SK-N-SH (cell line): ENCODE results near the gene NUFIP2. TPM values are rescaled to one million over a fixed set of nuclear protein-coding genes. Genes with fewer than 3 reads are reported as not detected.

ENCODE experiments used
- CTCF ChIA-PET: fragments of 300-600, 350-600 bp; formaldehyde crosslinking; extraction: SDS; loops from one replicate; lab custom pipeline; 2021; lab: Yijun Ruan, JAX
- POLR2A ChIA-PET: fragments of 350-600 bp; sonication (Branson Sonifier 250); formaldehyde crosslinking; extraction: SDS; loops from one replicate; lab custom pipeline; 2020; ENCODE audit warnings: antibody characterized with exemption, inconsistent platforms; lab: Yijun Ruan, JAX
- DNase-seq: peaks from one replicate; pipeline ENCODE4 v3.0.0; 2012
- H2AFZ ChIP-seq: fragments of 200-600 bp; sonication (generic); 2 replicates; pipeline ENCODE4 v1.8.1; 2016; ENCODE audit warnings: antibody characterized with exemption, mild to moderate bottlenecking, low read depth
- H3F3A ChIP-seq: fragments of 200-600 bp; sonication (generic); replicated peaks from 2 replicates; pipeline ENCODE3; 2016; ENCODE audit warnings: antibody characterized with exemption, mild to moderate bottlenecking; ENCODE audit not compliant: insufficient read depth
- H3K27ac ChIP-seq, 2 experiments: fragments of 200-500 bp in 1 of 2; fragments of 200-600 bp in 1 of 2; sonication (Bioruptor generic) in 1 of 2; sonication (generic), shearing (Covaris generic) in 1 of 2; 2 replicates each; pipeline versions ENCODE4 v1.5.1 to v1.6.1; 2014 to 2016; ENCODE audit warnings: low read depth in 2 of 2, inconsistent platforms in 1 of 2, low read length in 1 of 2, mild to moderate bottlenecking in 1 of 2, mixed read lengths in 1 of 2
- H3K27me3 ChIP-seq: fragments of 200-600 bp; sonication (generic), shearing (Covaris generic); 2 replicates; pipeline ENCODE4 v1.6.1; 2016; ENCODE audit warnings: mixed run types; ENCODE audit not compliant: insufficient read depth
- H3K36me3 ChIP-seq, 2 experiments: fragments of 200-500 bp in 1 of 2; fragments of 200-600 bp in 1 of 2; sonication (Bioruptor generic) in 1 of 2; sonication (generic) in 1 of 2; replicated peaks in 1 of 2; 2 replicates each; pipeline versions ENCODE3 to v1.5.1; 2014 to 2016; ENCODE audit warnings: low read length in 1 of 2, mild to moderate bottlenecking in 1 of 2; ENCODE audit not compliant: insufficient read depth in 2 of 2, control insufficient read depth in 1 of 2
- H3K4me1 ChIP-seq, 2 experiments: fragments of 200-500 bp in 1 of 2; fragments of 200-600 bp in 1 of 2; sonication (Bioruptor generic) in 1 of 2; sonication (generic), shearing (Covaris generic) in 1 of 2; 2 replicates each; pipeline versions ENCODE4 v1.5.1 to v1.6.1; 2014 to 2016; ENCODE audit warnings: low read depth in 1 of 2, low read length in 1 of 2, mixed run types in 1 of 2; ENCODE audit not compliant: insufficient read depth in 2 of 2, control insufficient read depth in 1 of 2
- H3K4me2 ChIP-seq: fragments of 200-600 bp; sonication (generic), shearing (Covaris generic); 2 replicates; pipeline ENCODE4 v1.6.1; 2017; ENCODE audit warnings: mixed run types
- H3K4me3 ChIP-seq, 2 experiments: fragments of 200-500 bp in 1 of 2; fragments of 200-600 bp in 1 of 2; sonication (Bioruptor generic) in 1 of 2; sonication (generic), shearing (Covaris generic) in 1 of 2; 2 replicates each; pipeline versions ENCODE4 v1.5.1 to v1.8.1; 2014 to 2016; ENCODE audit warnings: low read depth in 2 of 2, inconsistent platforms in 1 of 2, low read length in 1 of 2, mild to moderate bottlenecking in 1 of 2, mixed read lengths in 1 of 2, moderate library complexity in 1 of 2
- H3K79me2 ChIP-seq: fragments of 200-600 bp; sonication (generic); 2 replicates; pipeline ENCODE4 v1.8.1; 2017; ENCODE audit warnings: mild to moderate bottlenecking; ENCODE audit not compliant: insufficient read depth
- H3K9ac ChIP-seq: fragments of 200-600 bp; sonication (generic); 2 replicates; pipeline ENCODE4 v1.6.1; 2017; ENCODE audit warnings: mixed run types
- H3K9me2 ChIP-seq: fragments of 200-600 bp; sonication (generic); 2 replicates; pipeline ENCODE4 v1.6.1; 2017; ENCODE audit warnings: mixed run types
- H3K9me3 ChIP-seq: fragments of 200-600 bp; sonication (generic); 2 replicates; pipeline ENCODE4 v1.6.1; 2017; ENCODE audit warnings: mixed run types, mild to moderate bottlenecking, moderate library complexity
- H4K20me1 ChIP-seq: fragments of 200-600 bp; sonication (generic); 2 replicates; pipeline ENCODE4 v1.6.1; 2017; ENCODE audit warnings: mild to moderate bottlenecking, mixed run types; ENCODE audit not compliant: insufficient read depth
- EP300 ChIP-seq, 2 experiments: IDR thresholded peaks; 2 replicates each; pipeline versions ENCODE4 v1.4.0 to v1.6.1; 2012; ENCODE audit warnings: borderline replicate concordance in 1 of 2, low read depth in 1 of 2, low read length in 1 of 2
- FOXM1 ChIP-seq: IDR thresholded peaks from 2 replicates; pipeline ENCODE4 v1.4.0; 2012; ENCODE audit warnings: low read depth, mild to moderate bottlenecking
- GABPA ChIP-seq: IDR thresholded peaks from 2 replicates; pipeline ENCODE4 v1.4.0; 2012; ENCODE audit warnings: low read depth, mild to moderate bottlenecking
- MEF2A ChIP-seq: IDR thresholded peaks from 2 replicates; pipeline ENCODE4 v1.4.0; 2012; ENCODE audit warnings: low read depth, borderline replicate concordance
- RXRA ChIP-seq: IDR thresholded peaks from 2 replicates; pipeline ENCODE4 v1.4.0; 2012; ENCODE audit warnings: low read depth, mild to moderate bottlenecking, borderline replicate concordance
- TCF12 ChIP-seq: IDR thresholded peaks from 2 replicates; pipeline ENCODE4 v1.4.0; 2012
- WGBS: methylation state at CpG from one replicate; pipeline ENCODE4 v1.1.6; 2017; ENCODE audit warnings: low lambda C conversion rate; 5-methylcytosine and 5-hydroxymethylcytosine counted together
- polyA plus RNA-seq, 3 experiments: library from polyadenylated mRNA; depleted of rRNA; stranded (reverse); fragments of >200 nt; gene quantifications; 2 replicates each; pipeline ENCODE4 v1.2.3, GENCODE V29; 2012
- TF ChIP-seq, protein P1 (sequence below): IDR thresholded peaks from 2 replicates; pipeline ENCODE4; 2012
- TF ChIP-seq, protein P2 (sequence below): fragments of 150-350 bp; IDR thresholded peaks from 2 replicates; pipeline ENCODE4 v1.6.1; 2016; ENCODE audit warnings: mild to moderate bottlenecking, low read depth, low read length
- TF ChIP-seq, protein P3 (sequence below): IDR thresholded peaks from 2 replicates; pipeline ENCODE4 v1.6.1; 2012; ENCODE audit warnings: mild to moderate bottlenecking, low read depth, low read length, moderate library complexity

Gene NUFIP2
- polyA plus RNA-seq, 1 of the 3 experiments (the other 2 are of a cell fraction), result 9.0 TPM

DNA sequence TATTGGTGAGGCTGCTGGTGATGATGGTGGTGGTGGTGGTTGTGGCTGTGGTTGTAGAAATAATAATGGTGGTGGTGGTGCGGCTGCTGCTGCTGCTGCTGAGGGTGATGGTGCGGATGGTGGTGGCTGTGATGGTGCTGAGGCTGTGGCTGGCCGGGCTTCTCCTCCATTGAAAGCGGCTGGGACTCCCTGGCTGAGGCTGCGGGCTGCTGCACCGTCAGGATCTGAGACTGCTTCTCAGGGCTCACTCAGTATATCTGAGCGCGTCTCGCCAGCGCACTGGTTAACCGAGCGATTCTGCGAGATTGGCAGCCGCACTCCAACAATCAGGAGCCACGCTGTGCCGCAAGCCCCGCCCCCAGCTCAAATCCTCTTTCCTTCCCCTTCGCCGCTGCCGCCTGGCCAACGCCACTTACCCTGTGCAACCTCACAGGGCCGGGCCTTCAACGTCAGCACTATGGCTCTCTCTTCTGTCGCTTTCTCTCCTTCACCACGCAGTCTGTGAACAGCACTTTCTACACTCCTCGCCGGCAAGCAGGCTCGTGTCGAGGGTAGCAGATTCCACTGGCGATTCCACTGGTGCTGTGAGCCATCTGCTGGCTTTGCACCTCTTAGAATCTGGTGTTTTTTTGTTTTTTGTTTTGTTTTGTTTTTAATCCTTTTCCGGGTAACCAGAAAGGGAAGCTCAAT is at the start of gene NUFIP2 (continued):
- peak in 1 of 2 experiments; percentile 96; a peak in 2 of 4 replicates for TF ChIP-seq EP300 (IDR thresholded peaks at IDR 0.05; ENCODE audit: borderline replicate concordance in 1 of 2, low read depth in 1 of 2, low read length in 1 of 2)
- TF ChIP-seq FOXM1, result no peak
- TF ChIP-seq, protein P1, sequence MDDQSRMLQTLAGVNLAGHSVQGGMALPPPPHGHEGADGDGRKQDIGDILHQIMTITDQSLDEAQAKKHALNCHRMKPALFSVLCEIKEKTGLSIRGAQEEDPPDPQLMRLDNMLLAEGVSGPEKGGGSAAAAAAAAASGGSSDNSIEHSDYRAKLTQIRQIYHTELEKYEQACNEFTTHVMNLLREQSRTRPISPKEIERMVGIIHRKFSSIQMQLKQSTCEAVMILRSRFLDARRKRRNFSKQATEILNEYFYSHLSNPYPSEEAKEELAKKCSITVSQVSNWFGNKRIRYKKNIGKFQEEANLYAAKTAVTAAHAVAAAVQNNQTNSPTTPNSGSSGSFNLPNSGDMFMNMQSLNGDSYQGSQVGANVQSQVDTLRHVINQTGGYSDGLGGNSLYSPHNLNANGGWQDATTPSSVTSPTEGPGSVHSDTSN, result peak; percentile 99
- TF ChIP-seq, protein P2, sequence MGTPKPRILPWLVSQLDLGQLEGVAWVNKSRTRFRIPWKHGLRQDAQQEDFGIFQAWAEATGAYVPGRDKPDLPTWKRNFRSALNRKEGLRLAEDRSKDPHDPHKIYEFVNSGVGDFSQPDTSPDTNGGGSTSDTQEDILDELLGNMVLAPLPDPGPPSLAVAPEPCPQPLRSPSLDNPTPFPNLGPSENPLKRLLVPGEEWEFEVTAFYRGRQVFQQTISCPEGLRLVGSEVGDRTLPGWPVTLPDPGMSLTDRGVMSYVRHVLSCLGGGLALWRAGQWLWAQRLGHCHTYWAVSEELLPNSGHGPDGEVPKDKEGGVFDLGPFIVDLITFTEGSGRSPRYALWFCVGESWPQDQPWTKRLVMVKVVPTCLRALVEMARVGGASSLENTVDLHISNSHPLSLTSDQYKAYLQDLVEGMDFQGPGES, result peak; percentile 56; the same call in 1 of the 2 replicates
- TF ChIP-seq, all 33 proteins: peak for 16

DNA sequence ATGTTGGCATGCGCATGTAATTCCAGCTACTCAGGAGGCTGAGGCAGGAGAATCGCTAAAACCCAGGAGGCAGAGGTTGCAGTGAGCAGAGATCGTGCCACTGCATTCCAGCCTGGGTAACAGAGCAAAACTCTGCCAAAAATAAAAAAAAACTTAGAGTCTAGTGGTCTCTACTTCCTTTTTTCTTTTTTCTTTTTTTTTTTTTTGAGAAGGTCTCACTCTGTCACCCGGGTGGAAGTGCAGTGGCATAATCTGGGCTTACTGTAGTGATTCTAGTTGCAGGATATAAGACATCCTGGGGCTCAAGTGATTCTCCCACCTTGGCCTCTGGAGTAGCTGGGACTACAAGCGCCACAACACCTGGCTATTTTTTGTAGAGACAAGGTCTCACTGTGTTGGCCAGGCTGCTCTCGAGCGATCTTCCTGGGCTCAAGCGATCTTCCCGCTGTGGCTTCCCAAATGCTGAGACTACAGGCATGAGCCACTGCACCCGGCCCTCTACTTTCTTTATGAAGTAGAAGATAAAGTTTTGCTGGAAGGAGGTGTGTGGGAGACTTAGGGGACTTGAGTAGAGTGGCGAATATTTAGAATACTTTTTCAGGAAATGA is 48.3 kb upstream of the NUFIP2 start:
- H3K27ac ChIP-seq, result no peak overlapping the region
- 78% methylated on average over 11 of the region's 11 CpGs for WGBS
- ChIA-PET CTCF (interaction anchor here (4.3 kb wide), 1 partner anchor 27 kb away, joined by 17 read pairs; no protein-coding TSS in a partner anchor), POLR2A (no interaction called here)
- TF ChIP-seq, protein P3, sequence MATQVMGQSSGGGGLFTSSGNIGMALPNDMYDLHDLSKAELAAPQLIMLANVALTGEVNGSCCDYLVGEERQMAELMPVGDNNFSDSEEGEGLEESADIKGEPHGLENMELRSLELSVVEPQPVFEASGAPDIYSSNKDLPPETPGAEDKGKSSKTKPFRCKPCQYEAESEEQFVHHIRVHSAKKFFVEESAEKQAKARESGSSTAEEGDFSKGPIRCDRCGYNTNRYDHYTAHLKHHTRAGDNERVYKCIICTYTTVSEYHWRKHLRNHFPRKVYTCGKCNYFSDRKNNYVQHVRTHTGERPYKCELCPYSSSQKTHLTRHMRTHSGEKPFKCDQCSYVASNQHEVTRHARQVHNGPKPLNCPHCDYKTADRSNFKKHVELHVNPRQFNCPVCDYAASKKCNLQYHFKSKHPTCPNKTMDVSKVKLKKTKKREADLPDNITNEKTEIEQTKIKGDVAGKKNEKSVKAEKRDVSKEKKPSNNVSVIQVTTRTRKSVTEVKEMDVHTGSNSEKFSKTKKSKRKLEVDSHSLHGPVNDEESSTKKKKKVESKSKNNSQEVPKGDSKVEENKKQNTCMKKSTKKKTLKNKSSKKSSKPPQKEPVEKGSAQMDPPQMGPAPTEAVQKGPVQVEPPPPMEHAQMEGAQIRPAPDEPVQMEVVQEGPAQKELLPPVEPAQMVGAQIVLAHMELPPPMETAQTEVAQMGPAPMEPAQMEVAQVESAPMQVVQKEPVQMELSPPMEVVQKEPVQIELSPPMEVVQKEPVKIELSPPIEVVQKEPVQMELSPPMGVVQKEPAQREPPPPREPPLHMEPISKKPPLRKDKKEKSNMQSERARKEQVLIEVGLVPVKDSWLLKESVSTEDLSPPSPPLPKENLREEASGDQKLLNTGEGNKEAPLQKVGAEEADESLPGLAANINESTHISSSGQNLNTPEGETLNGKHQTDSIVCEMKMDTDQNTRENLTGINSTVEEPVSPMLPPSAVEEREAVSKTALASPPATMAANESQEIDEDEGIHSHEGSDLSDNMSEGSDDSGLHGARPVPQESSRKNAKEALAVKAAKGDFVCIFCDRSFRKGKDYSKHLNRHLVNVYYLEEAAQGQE, result no peak
- no peak for TF ChIP-seq MEF2A
- TF ChIP-seq RXRA, result no peak
- no peak for TF ChIP-seq TCF12
- TF ChIP-seq GABPA, result no peak
- H3K9me3 ChIP-seq, result no peaks in the 10 kb centered on the region
- H3K9ac ChIP-seq, result no peak overlapping the region
- DNase-seq, result no peak
- H3K79me2 ChIP-seq, result no peaks in the 10 kb centered on the region
- no peak overlapping the region for H3K4me2 ChIP-seq
- no peak overlapping the region for H3K4me3 ChIP-seq
- H3K9me2 ChIP-seq, result no peaks in the 10 kb centered on the region
- H4K20me1 ChIP-seq, result no peaks in the 10 kb centered on the region
- no peaks in the 10 kb centered on the region for H3K4me1 ChIP-seq
- no peaks in the 10 kb centered on the region for H3K36me3 ChIP-seq
- H3F3A ChIP-seq, result no peaks in the 10 kb centered on the region
- peaks cover 10% of the 10 kb centered on the region; the same call in 1 of the 2 replicates for H3K27me3 ChIP-seq
- no peak overlapping the region for H2AFZ ChIP-seq
